Neural crest cell (in vitro differentiated cells): ENCODE results near the gene GDPD2. TPM values are rescaled to one million over a fixed set of nuclear protein-coding genes. Genes with fewer than 3 reads are reported as not detected.

Source experiments
- DNase-seq: peaks from one replicate; pipeline ENCODE4 v3.0.0; 2021; ENCODE audit warnings: low read depth, mixed read lengths, low spot score
- H3K27ac Mint-ChIP-seq: one replicate; pipeline ENCODE4 v1.8.0; 2021; ENCODE audit warnings: mild to moderate bottlenecking, mixed read lengths; ENCODE audit not compliant: unreplicated experiment
- H3K27me3 Mint-ChIP-seq: 2 replicates; pipeline ENCODE4 v1.8.0; 2021; ENCODE audit warnings: low read depth, mild to moderate bottlenecking, mixed read lengths
- H3K36me3 Mint-ChIP-seq: 2 replicates; pipeline ENCODE4 v1.8.0; 2021; ENCODE audit warnings: low read depth, mild to moderate bottlenecking, mixed read lengths
- H3K4me1 Mint-ChIP-seq: 2 replicates; pipeline ENCODE4 v1.8.0; 2021; ENCODE audit warnings: mixed read lengths
- H3K4me3 Mint-ChIP-seq: one replicate; pipeline ENCODE4 v1.8.0; 2021; ENCODE audit warnings: mild to moderate bottlenecking, mixed read lengths
- H3K9me3 Mint-ChIP-seq: 2 replicates; pipeline ENCODE4 v1.8.0; 2021; ENCODE audit warnings: mixed read lengths
- CTCF ChIP-seq: fragments of 200-600 bp; sonication (generic); conservative IDR thresholded peaks from 2 replicates; pipeline ENCODE4 v1.5.0; 2021; ENCODE audit warnings: antibody characterized with exemption, mild to moderate bottlenecking
- total RNA-seq: library from RNA; stranded (reverse); gene quantifications from 2 replicates; pipeline ENCODE4 v1.2.1, GENCODE V29; 2021

The GDPD2 gene
- total RNA-seq, 1 donor from 2014 or later, result 6.0 TPM

- Mint-ChIP-seq H3K9me3 (no peaks in the 10 kb centered on the region), H3K4me3 (no peak overlapping the region), H3K4me1 (peaks cover 42% of the 10 kb centered on the region), H3K36me3 (peaks cover 17% of the 10 kb centered on the region), H3K27me3 (no peaks in the 10 kb centered on the region), H3K27ac (no peak overlapping the region)
- no peak for DNase-seq
- no peak for TF ChIP-seq CTCF
These were observed 58.6 kb downstream of the GDPD2 start for GRCh38 chrX:70481471-70482270.

DNA sequence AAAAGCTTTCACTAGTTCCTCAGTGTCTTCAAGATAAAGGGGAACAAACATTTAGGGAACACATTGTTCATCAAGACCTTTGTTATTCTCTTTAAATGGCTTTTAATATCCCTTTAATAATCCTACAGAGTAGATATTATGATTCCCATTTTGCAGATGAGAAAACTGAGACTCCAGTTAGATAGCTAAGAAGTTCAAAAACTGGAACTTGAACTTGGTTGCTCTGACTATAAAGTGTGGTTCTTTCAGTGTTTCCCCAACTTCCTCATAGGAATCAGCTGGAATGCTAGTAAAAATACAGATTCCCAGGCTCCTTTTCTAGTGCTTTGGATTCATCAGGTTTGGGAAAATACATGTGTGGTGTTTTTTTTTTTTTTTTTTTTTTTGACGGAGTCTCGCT lies 59.2 kb downstream of the GDPD2 start:
- H3K4me1 Mint-ChIP-seq, result peaks cover 36% of the 10 kb centered on the region
- no peak overlapping the region for H3K27ac Mint-ChIP-seq

More for the DNA sequence above, 59.2 kb downstream of the GDPD2 start:
- DNase-seq, result no peak
- Mint-ChIP-seq H3K27me3 (no peaks in the 10 kb centered on the region), H3K9me3 (no peaks in the 10 kb centered on the region), H3K4me3 (no peak overlapping the region), H3K36me3 (peaks cover 17% of the 10 kb centered on the region)
- TF ChIP-seq CTCF, result no peak

Other genes starting within 250 kb of the GDPD2 start
- gene DGAT2L6, start 245.8 kb upstream of the GDPD2 start, total RNA-seq, result not detected in 2 replicates
- not detected in 2 replicates for gene AWAT1, start 188.7 kb upstream of the GDPD2 start, total RNA-seq
- 0.19 TPM in 1 of 2 replicates, not detected in the other for gene P2RY4, start 163.1 kb upstream of the GDPD2 start, total RNA-seq
- not detected in 2 replicates for gene ARR3, start 155.0 kb upstream of the GDPD2 start, total RNA-seq
- gene RAB41, start 141.1 kb upstream of the GDPD2 start, total RNA-seq, result not detected in 2 replicates
- gene PDZD11, start 133.4 kb upstream of the GDPD2 start, total RNA-seq, result 38.3 and 40.9 TPM in 2 replicates
- gene KIF4A, start 133.2 kb upstream of the GDPD2 start, total RNA-seq, result 57.8 and 58.5 TPM in 2 replicates
- 54.3 and 65.6 TPM in 2 replicates for gene DLG3, start 21.5 kb downstream of the GDPD2 start, total RNA-seq